GM12892 (cell line): ENCODE measurements around the gene CFAP119.

Source experiments
- POLR2A ChIP-seq: IDR thresholded peaks from 2 replicates; pipeline ENCODE4 v1.6.1; 2011; ENCODE audit warnings: low read depth, low read length, control low read depth
- POLR2AphosphoS5 ChIP-seq: IDR thresholded peaks from 2 replicates; pipeline ENCODE4 v1.6.1; 2011; ENCODE audit warnings: low read depth, low read length, control low read depth
- TAF1 ChIP-seq: IDR thresholded peaks from 2 replicates; pipeline ENCODE4 v1.6.1; 2011; ENCODE audit warnings: low read depth, mild to moderate bottlenecking, control low read depth, low read length, borderline replicate concordance

GRCh38 chr16:30783280-30784109 is 21.6 kb upstream of the CFAP119 start:
- TF ChIP-seq POLR2A, result no peak
- no peak for TF ChIP-seq TAF1
- no peak for TF ChIP-seq POLR2AphosphoS5
